T-cell (primary cell): Measurements from ENCODE around the gene AP3D1. TPM values are rescaled to one million over a fixed set of nuclear protein-coding genes. Genes with fewer than 3 reads are reported as not detected.

Experiments used
- ATAC-seq, 4 experiments: fragments of 200-7000 bp in 3 of 4; fragments of 150-1000 bp in 1 of 4; cut with Tn5 transposase; replicated peaks in 1 of 4; 1 replicate in 3 of 4; 2 replicates in 1 of 4; pipeline ENCODE4 v1.10.0; 2021; ENCODE audit warnings: moderate library complexity in 3 of 4, mild to moderate bottlenecking in 2 of 4, moderate number of reproducible peaks in 1 of 4
- CTCF ChIA-PET, 2 donors: fragments of 300-600 bp; sonication (Branson Sonifier 250); formaldehyde crosslinking; loops; one replicate each; lab custom pipeline; 2022; ENCODE audit warnings: antibody characterized with exemption in 2 of 2; lab: Charles Lee
- POLR2A ChIA-PET, 2 donors: fragments of 300-600 bp; sonication (Branson Sonifier 250); formaldehyde crosslinking; loops; one replicate each; lab custom pipeline; 2022; ENCODE audit warnings: antibody characterized with exemption in 2 of 2; lab: Charles Lee
- DNase-seq, 35 experiments: peaks; one replicate each; pipeline versions ENCODE4 v3.0.0 to v3.0.0-alpha.2; 2013 to 2023
- H3K27ac ChIP-seq: one replicate; pipeline ENCODE4 v1.5.1; 2013; ENCODE audit warnings: low read length
- H3K27me3 ChIP-seq, 2 experiments: replicated peaks in 1 of 2; 1 replicate in 1 of 2; 2 replicates in 1 of 2; pipeline versions ENCODE4 v1.6.1 to v1.7.0; 2013; ENCODE audit warnings: low read length in 1 of 2, mixed read lengths in 1 of 2; ENCODE audit not compliant: control insufficient read depth in 2 of 2, insufficient read depth in 2 of 2; ENCODE audit errors: extremely low read depth in 1 of 2
- H3K36me3 ChIP-seq, 2 donors: 1 replicate in 1 of 2; 2 replicates in 1 of 2; pipeline versions ENCODE4 v1.6.1 to v1.7.0; 2013; ENCODE audit warnings: low read length in 1 of 2; ENCODE audit not compliant: control insufficient read depth in 2 of 2, insufficient read depth in 1 of 2; ENCODE audit errors: extremely low read depth in 1 of 2
- H3K4me1 ChIP-seq, 2 experiments: 1 replicate in 1 of 2; 2 replicates in 1 of 2; pipeline versions ENCODE4 v1.6.1 to v1.7.0; 2013; ENCODE audit warnings: low read length in 2 of 2, mixed read lengths in 1 of 2; ENCODE audit not compliant: insufficient read depth in 2 of 2, control insufficient read depth in 1 of 2; ENCODE audit errors: extremely low read depth in 1 of 2
- H3K4me3 ChIP-seq, 2 donors: 1 replicate in 1 of 2; 2 replicates in 1 of 2; pipeline versions ENCODE4 v1.5.1 to v1.7.0; 2013; ENCODE audit warnings: mild to moderate bottlenecking in 2 of 2, low read length in 1 of 2, moderate library complexity in 1 of 2; ENCODE audit not compliant: control insufficient read depth in 1 of 2; ENCODE audit errors: extremely low read depth in 1 of 2
- H3K9me3 ChIP-seq: 2 replicates; pipeline ENCODE4 v1.7.0; 2013
- H3K27ac Mint-ChIP-seq, 2 donors: one replicate each; pipeline ENCODE4 v1.8.0; 2020 to 2021; ENCODE audit warnings: mild to moderate bottlenecking in 2 of 2, mixed read lengths in 2 of 2
- H3K27me3 Mint-ChIP-seq, 2 donors: one replicate each; pipeline ENCODE4 v1.8.0; 2021 to 2022; ENCODE audit warnings: mixed read lengths in 2 of 2
- H3K36me3 Mint-ChIP-seq: one replicate; pipeline ENCODE4 v1.8.0; 2021; ENCODE audit warnings: mixed read lengths
- H3K4me1 Mint-ChIP-seq, 3 donors: one replicate each; pipeline ENCODE4 v1.8.0; 2020 to 2022; ENCODE audit warnings: mixed read lengths in 3 of 3, mild to moderate bottlenecking in 1 of 3
- H3K4me3 Mint-ChIP-seq, 3 donors: one replicate each; pipeline ENCODE4 v1.8.0; 2020 to 2022; ENCODE audit warnings: mild to moderate bottlenecking in 3 of 3, mixed read lengths in 3 of 3, moderate library complexity in 3 of 3
- H3K9me3 Mint-ChIP-seq, 3 donors: one replicate each; pipeline ENCODE4 v1.8.0; 2020 to 2022; ENCODE audit warnings: mixed read lengths in 3 of 3
- WGBS: methylation state at CpG from one replicate; pipeline ENCODE4 v1.1.5; 2013; ENCODE audit warnings: missing lambda C conversion rate; ENCODE audit not compliant: insufficient coverage; 5-methylcytosine and 5-hydroxymethylcytosine counted together
- total RNA-seq, 35 experiments: library from RNA in 6 of 35; stranded (reverse) in 6 of 35; fragments of 120-200 nt in 1 of 35; gene quantifications; one replicate each; pipeline versions ENCODE4 v1.2.1 to v1.2.4 and lab custom pipeline; 2013 to 2026

AP3D1 gene
- total RNA-seq, 5 donors from 2014 or later (not counting 1 experiment from before 2014, with no cell fraction given), result 78.6 to 91.5 (median 86.7) TPM

DNA sequence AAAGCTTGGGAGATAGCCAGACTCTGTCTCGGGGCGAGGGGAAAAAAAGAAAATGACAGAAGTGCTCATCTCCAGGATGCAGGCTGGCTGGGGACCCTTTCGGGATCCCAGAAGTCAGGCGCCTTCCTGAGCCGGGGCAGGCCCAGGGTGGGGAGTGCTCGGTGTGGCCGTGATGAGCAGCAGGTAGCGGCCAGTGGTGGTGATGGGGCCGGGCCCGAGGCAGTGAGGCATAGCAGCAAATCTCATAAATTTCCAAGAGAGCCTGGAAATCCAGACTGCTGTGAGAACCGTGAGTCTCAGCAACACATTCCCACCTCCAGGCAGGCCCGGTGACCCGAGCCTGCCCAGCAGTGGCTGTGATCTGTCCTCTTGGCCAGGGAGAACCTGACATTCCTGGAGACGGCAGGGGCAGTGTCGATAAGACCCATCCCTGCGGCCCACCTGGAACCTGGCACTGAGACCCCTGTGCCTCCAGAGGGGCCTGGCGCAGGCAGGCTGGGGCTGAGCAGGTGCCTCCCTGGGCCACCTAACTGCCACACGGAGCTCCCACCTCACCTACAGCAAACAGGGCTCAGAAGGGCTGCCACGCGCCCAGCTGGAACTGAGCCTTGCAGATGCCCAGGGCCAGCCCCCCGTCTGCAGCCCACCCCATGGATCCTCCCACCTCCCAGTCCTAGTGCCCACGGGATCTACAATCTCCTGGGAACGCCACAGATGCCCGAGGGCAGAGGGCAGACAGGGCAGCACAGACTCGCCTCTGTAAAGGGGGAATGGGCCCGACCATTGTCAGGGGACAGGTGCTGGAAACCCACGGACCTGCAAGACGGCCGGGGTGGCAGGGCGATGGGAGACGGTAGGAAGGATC, 31.2 kb downstream of the AP3D1 start:
- Mint-ChIP-seq H3K4me1 (no peaks in the 10 kb centered on the region), H3K4me3 (no peak overlapping the region), H3K36me3 (peaks cover 39% of the 10 kb centered on the region), H3K27me3 (no peaks in the 10 kb centered on the region), H3K9me3 (no peaks in the 10 kb centered on the region), H3K27ac (no peak overlapping the region)
- H3K36me3 ChIP-seq, result peaks cover 39 to 87% of the 10 kb centered on the region in 2 donors
- H3K9me3 ChIP-seq, result no peaks in the 10 kb centered on the region
- H3K27ac ChIP-seq, result no peak overlapping the region
- WGBS, result over 99% methylated on average over 28 of the region's 31 CpGs
- no peak for DNase-seq
- ChIA-PET POLR2A (interaction anchor here in 1 of 2 donors (0.6 kb wide), 1 partner anchor 20 kb away, joined by 10 read pairs; no protein-coding TSS in a partner anchor), CTCF (interaction anchor here in 1 of 2 donors (0.7 kb wide), 2 partner anchors 62 to 846 kb away, joined by 4 to 6 read pairs; no protein-coding TSS in a partner anchor)
- H3K4me3 ChIP-seq, result no peak overlapping the region
- no peaks in the 10 kb centered on the region for H3K4me1 ChIP-seq
- H3K27me3 ChIP-seq, result no peaks in the 10 kb centered on the region
- no peak for ATAC-seq

DNA sequence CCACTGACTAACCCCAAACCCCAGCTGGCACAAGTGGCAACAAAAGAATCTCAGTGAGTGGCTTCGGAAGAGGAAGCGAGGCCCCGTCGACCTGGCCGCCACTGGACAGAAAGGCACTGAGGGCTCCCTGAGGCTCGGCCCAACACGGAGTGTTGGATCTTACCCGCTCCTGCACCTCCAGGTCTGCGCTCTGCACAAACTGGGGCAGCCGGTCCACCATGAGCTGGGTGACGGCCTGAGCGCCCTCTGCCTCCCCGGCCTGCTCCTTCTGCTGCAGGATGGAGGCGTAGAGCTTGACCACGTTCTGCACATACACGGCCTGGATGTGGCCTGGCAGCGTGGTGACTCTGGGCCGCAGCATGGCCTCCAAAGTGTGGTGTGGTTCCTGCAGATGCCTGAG, 32.9 kb downstream of the AP3D1 start:
- H3K36me3 Mint-ChIP-seq, result peaks cover 49% of the 10 kb centered on the region
- ChIA-PET POLR2A (no interaction called here), CTCF (interaction anchor here in 1 of 2 donors (0.5 kb wide), 1 partner anchor 27 kb away, joined by 8 read pairs; no protein-coding TSS in a partner anchor)
- no peaks in the 10 kb centered on the region for H3K4me1 ChIP-seq
- DNase-seq, result no peak
- H3K9me3 ChIP-seq, result no peaks in the 10 kb centered on the region
- no peak overlapping the region for H3K4me3 Mint-ChIP-seq
- H3K27me3 ChIP-seq, result no peaks in the 10 kb centered on the region
- H3K36me3 ChIP-seq, result peaks cover 44 to 92% of the 10 kb centered on the region in 2 donors
- H3K9me3 Mint-ChIP-seq, result no peaks in the 10 kb centered on the region
- H3K4me1 Mint-ChIP-seq, result peaks cover 0 to 3% (median 0%) of the 10 kb centered on the region in 3 donors
- H3K27ac ChIP-seq, result no peak overlapping the region
- no peak overlapping the region for H3K27ac Mint-ChIP-seq
- 90% methylated on average over 18 of the region's 18 CpGs for WGBS
- no peaks in the 10 kb centered on the region for H3K27me3 Mint-ChIP-seq
- ATAC-seq, result no peak
- H3K4me3 ChIP-seq, result no peak overlapping the region

GRCh38 chr19:2117215-2117960, 34.0 kb downstream of the AP3D1 start:
- H3K27me3 ChIP-seq, result no peaks in the 10 kb centered on the region
- peaks cover 44 to 90% of the 10 kb centered on the region in 2 donors for H3K36me3 ChIP-seq
- H3K27ac Mint-ChIP-seq, result no peak overlapping the region
- peaks cover 48% of the 10 kb centered on the region for H3K36me3 Mint-ChIP-seq
- ChIA-PET CTCF (no interaction called here), POLR2A (interaction anchor here in 1 of 2 donors (0.5 to 0.7 kb wide), 2 partner anchors 25 to 1437 kb away, joined by 3 to 4 read pairs; no protein-coding TSS in a partner anchor)
- WGBS, result 98% methylated on average over 21 of the region's 27 CpGs
- H3K4me1 ChIP-seq, result peaks cover 0 to 7% of the 10 kb centered on the region in 2 experiments
- ATAC-seq (no peak), DNase-seq (no peak)
- no peaks in the 10 kb centered on the region for H3K27me3 Mint-ChIP-seq
- H3K4me3 Mint-ChIP-seq, result no peak overlapping the region
- no peak overlapping the region for H3K4me3 ChIP-seq
- no peak overlapping the region for H3K27ac ChIP-seq
- no peaks in the 10 kb centered on the region for H3K9me3 ChIP-seq
- no peaks in the 10 kb centered on the region for H3K9me3 Mint-ChIP-seq
- peaks cover 0 to 4% (median 0%) of the 10 kb centered on the region in 3 donors for H3K4me1 Mint-ChIP-seq

GRCh38 chr19:2116507-2116906, 34.9 kb downstream of the AP3D1 start:
- DNase-seq, result no peak
- WGBS, result 96% methylated on average over 25 of the region's 25 CpGs
- H3K9me3 ChIP-seq, result no peaks in the 10 kb centered on the region
- H3K36me3 ChIP-seq, result peaks cover 37 to 90% of the 10 kb centered on the region in 2 donors
- Mint-ChIP-seq H3K9me3 (no peaks in the 10 kb centered on the region), H3K27me3 (no peaks in the 10 kb centered on the region), H3K4me1 (peaks cover 0 to 7% (median 0%) of the 10 kb centered on the region in 3 donors), H3K36me3 (peaks cover 49% of the 10 kb centered on the region), H3K4me3 (no peak overlapping the region), H3K27ac (no peak overlapping the region)
- peaks cover 0 to 16% of the 10 kb centered on the region in 2 experiments for H3K4me1 ChIP-seq
- ChIA-PET CTCF (no interaction called here), POLR2A (no interaction called here)
- ATAC-seq, result no peak
- H3K4me3 ChIP-seq, result no peak overlapping the region
- H3K27me3 ChIP-seq, result no peaks in the 10 kb centered on the region
- no peak overlapping the region for H3K27ac ChIP-seq

DNA sequence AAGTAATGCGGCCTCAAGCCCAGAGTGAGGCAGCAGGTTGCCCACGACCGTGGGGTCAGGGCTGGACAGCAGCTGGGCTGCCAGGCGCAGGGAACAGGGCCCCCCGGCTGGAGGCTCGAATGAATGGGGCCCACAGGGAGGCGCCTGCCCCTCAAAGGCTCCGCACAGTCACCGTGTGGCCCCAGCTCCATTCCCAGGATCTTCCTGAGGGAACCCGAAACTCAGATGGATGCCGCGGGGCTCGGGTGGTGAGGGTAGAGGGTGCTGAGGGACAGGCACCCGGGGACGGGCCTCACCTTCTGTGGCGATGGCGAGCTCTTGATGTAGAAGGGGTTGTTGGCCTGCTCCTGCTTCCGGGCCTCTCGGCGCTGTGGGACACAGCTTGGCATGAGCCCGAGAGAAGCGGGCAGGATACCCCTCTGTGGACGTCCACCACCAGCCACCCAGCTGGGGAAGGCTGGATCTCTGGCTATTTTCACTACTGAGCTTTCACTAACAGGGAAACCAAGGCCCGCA, 35.4 kb downstream of the AP3D1 start:
- H3K9me3 ChIP-seq, result no peaks in the 10 kb centered on the region
- H3K27ac Mint-ChIP-seq, result no peak overlapping the region
- H3K4me1 Mint-ChIP-seq, result peaks cover 0 to 7% (median 0%) of the 10 kb centered on the region in 3 donors
- CTCF ChIA-PET, result no interaction called here
- H3K9me3 Mint-ChIP-seq, result no peaks in the 10 kb centered on the region
- H3K27ac ChIP-seq, result no peak overlapping the region
- no peak overlapping the region for H3K4me3 Mint-ChIP-seq
- WGBS, result 87% methylated on average over 10 of the region's 24 CpGs
- no peak overlapping the region for H3K4me3 ChIP-seq
- H3K4me1 ChIP-seq, result peaks cover 0 to 17% of the 10 kb centered on the region in 2 experiments
- peaks cover 44% of the 10 kb centered on the region for H3K36me3 Mint-ChIP-seq
- POLR2A ChIA-PET, result no interaction called here
- DNase-seq (no peak), ATAC-seq (no peak)
- H3K27me3 Mint-ChIP-seq, result no peaks in the 10 kb centered on the region
- no peaks in the 10 kb centered on the region for H3K27me3 ChIP-seq
- H3K36me3 ChIP-seq, result peaks cover 39 to 90% of the 10 kb centered on the region in 2 donors

GRCh38 chr19:2115324-2115723, 36.0 kb downstream of the AP3D1 start:
- H3K9me3 Mint-ChIP-seq, result no peaks in the 10 kb centered on the region
- H3K4me3 Mint-ChIP-seq, result no peak overlapping the region
- Histone ChIP-seq H3K27me3 (no peaks in the 10 kb centered on the region), H3K27ac (no peak overlapping the region), H3K9me3 (no peaks in the 10 kb centered on the region), H3K4me1 (peaks cover 0 to 17% of the 10 kb centered on the region in 2 experiments), H3K4me3 (no peak overlapping the region), H3K36me3 (peaks cover 32 to 90% of the 10 kb centered on the region in 2 donors)
- peaks cover 38% of the 10 kb centered on the region for H3K36me3 Mint-ChIP-seq
- H3K4me1 Mint-ChIP-seq, result peaks cover 0 to 7% (median 0%) of the 10 kb centered on the region in 3 donors
- ATAC-seq (no peak), DNase-seq (no peak)
- H3K27me3 Mint-ChIP-seq, result no peaks in the 10 kb centered on the region
- ChIA-PET POLR2A (no interaction called here), CTCF (no interaction called here)
- WGBS, result 98% methylated on average over 24 of the region's 25 CpGs
- no peak overlapping the region for H3K27ac Mint-ChIP-seq
